Loucy (cell line): ENCODE measurements around the gene MCUR1.

Source experiments
- H2AFZ ChIP-seq: fragments of 200-600 bp; sonication (generic); 2 replicates; pipeline ENCODE4 v1.6.0; 2016; ENCODE audit warnings: antibody characterized with exemption, mild to moderate bottlenecking, low read length, moderate library complexity
- H3F3A ChIP-seq: fragments of 200-600 bp; 2 replicates; pipeline ENCODE4 v1.6.0; 2016; ENCODE audit warnings: antibody characterized with exemption, low read depth, mild to moderate bottlenecking
- H3K27me3 ChIP-seq: fragments of 200-600 bp; sonication (generic); 2 replicates; pipeline ENCODE4 v1.6.1; 2014; ENCODE audit warnings: low read length, mild to moderate bottlenecking; ENCODE audit not compliant: insufficient read depth, poor library complexity, severe bottlenecking
- H3K36me3 ChIP-seq: fragments of 200-600 bp; sonication (generic); 2 replicates; pipeline ENCODE4 v1.6.1; 2016; ENCODE audit warnings: low read length; ENCODE audit not compliant: insufficient read depth
- H3K4me1 ChIP-seq: fragments of 200-600 bp; sonication (generic); 2 replicates; pipeline ENCODE4 v1.5.1; 2014; ENCODE audit warnings: low read length, mild to moderate bottlenecking; ENCODE audit not compliant: insufficient read depth, poor library complexity, severe bottlenecking
- H3K4me2 ChIP-seq: fragments of 200-600 bp; sonication (generic); 2 replicates; pipeline ENCODE4 v1.6.0; 2014; ENCODE audit warnings: antibody characterized with exemption, low read length, low read depth, mild to moderate bottlenecking; ENCODE audit not compliant: poor library complexity, severe bottlenecking
- H3K4me3 ChIP-seq: fragments of 200-600 bp; sonication (generic); 2 replicates; pipeline ENCODE4 v1.5.1; 2014; ENCODE audit warnings: low read length, mild to moderate bottlenecking, mixed read lengths; ENCODE audit not compliant: poor library complexity, severe bottlenecking
- H3K79me2 ChIP-seq: fragments of 200-600 bp; sonication (generic); 2 replicates; pipeline ENCODE4 v1.6.1; 2014; ENCODE audit warnings: low read length; ENCODE audit not compliant: insufficient read depth
- H3K9ac ChIP-seq: fragments of 200-600 bp; sonication (generic); 2 replicates; pipeline ENCODE4 v1.6.0; 2014; ENCODE audit warnings: mild to moderate bottlenecking, low read depth, low read length, moderate library complexity; ENCODE audit not compliant: poor library complexity, severe bottlenecking
- H3K9me2 ChIP-seq: fragments of 200-600 bp; sonication (generic); replicated peaks from 2 replicates; pipeline ENCODE4 v1.6.1; 2016; ENCODE audit warnings: low read depth, low read length, mixed read lengths
- H3K9me3 ChIP-seq: fragments of 200-600 bp; sonication (generic); 2 replicates; pipeline ENCODE4 v1.6.1; 2014; ENCODE audit warnings: mild to moderate bottlenecking, antibody characterized with exemption, low read length, low read depth; ENCODE audit not compliant: insufficient read depth
- H4K20me1 ChIP-seq: fragments of 200-600 bp; sonication (generic); 2 replicates; pipeline ENCODE4 v1.6.0; 2014; ENCODE audit warnings: antibody characterized with exemption, low read length, mild to moderate bottlenecking; ENCODE audit not compliant: insufficient read depth, poor library complexity, severe bottlenecking
- EZH2phosphoT487 ChIP-seq: fragments of 200-600 bp; IDR thresholded peaks from 2 replicates; pipeline ENCODE4 v1.6.1; 2018; ENCODE audit warnings: antibody characterized with exemption, mild to moderate bottlenecking, moderate library complexity, borderline replicate concordance
- TF ChIP-seq, protein P1 (sequence below): fragments of 200-600 bp; sonication (generic); conservative IDR thresholded peaks from 2 replicates; pipeline ENCODE4 v1.5.1; 2014; ENCODE audit warnings: mild to moderate bottlenecking, antibody characterized with exemption, low read length

The MCUR1 gene

DNA sequence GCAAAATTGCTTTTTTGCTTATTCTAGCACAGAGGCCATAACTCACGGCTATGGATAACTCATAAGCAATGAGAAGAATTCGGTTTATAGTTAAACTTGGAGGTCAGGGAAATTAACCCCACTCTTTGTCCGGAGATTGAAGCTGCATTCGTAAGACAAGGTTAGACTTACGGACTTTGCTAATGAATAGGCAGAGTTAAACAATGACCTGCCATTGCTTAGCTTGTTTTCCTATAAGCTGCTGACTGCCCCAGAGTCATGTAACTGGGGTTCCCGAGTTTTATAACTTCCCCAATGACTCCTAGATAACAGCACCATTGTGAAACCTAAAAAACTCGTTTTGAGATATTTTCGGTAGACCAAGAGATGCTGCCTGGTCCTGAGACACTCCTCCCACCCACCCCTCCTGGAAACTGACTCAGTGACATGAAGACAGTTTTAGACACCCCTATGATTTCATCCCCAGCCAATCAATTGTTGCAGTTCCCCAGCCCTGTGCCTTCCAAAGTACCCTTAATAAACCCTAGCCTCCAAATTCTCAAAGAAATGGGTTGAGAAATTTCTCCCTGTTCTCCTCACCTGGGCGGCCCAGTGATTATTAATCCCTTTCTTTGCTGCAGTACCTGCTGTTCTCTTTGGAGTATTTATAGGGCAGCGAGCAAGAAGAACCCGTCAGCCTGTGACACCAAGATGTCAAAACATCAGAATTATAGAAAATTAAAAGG lies 33.1 kb upstream of the MCUR1 start:
- H3K79me2 ChIP-seq, result no peaks in the 10 kb centered on the region
- H3K27me3 ChIP-seq, result no peaks in the 10 kb centered on the region
- H3K4me1 ChIP-seq, result no peaks in the 10 kb centered on the region
- no peak overlapping the region for H3K4me3 ChIP-seq
- H3K9me2 ChIP-seq, result no peaks in the 10 kb centered on the region
- no peaks in the 10 kb centered on the region for H3K9me3 ChIP-seq
- no peak for TF ChIP-seq EZH2phosphoT487
- TF ChIP-seq, protein P1, sequence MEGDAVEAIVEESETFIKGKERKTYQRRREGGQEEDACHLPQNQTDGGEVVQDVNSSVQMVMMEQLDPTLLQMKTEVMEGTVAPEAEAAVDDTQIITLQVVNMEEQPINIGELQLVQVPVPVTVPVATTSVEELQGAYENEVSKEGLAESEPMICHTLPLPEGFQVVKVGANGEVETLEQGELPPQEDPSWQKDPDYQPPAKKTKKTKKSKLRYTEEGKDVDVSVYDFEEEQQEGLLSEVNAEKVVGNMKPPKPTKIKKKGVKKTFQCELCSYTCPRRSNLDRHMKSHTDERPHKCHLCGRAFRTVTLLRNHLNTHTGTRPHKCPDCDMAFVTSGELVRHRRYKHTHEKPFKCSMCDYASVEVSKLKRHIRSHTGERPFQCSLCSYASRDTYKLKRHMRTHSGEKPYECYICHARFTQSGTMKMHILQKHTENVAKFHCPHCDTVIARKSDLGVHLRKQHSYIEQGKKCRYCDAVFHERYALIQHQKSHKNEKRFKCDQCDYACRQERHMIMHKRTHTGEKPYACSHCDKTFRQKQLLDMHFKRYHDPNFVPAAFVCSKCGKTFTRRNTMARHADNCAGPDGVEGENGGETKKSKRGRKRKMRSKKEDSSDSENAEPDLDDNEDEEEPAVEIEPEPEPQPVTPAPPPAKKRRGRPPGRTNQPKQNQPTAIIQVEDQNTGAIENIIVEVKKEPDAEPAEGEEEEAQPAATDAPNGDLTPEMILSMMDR, result no peak
- no peak overlapping the region for H3K9ac ChIP-seq
- no peaks in the 10 kb centered on the region for H3F3A ChIP-seq
- no peak overlapping the region for H3K4me2 ChIP-seq
- no peak overlapping the region for H2AFZ ChIP-seq
- H3K36me3 ChIP-seq, result no peaks in the 10 kb centered on the region
- H4K20me1 ChIP-seq, result no peaks in the 10 kb centered on the region

DNA sequence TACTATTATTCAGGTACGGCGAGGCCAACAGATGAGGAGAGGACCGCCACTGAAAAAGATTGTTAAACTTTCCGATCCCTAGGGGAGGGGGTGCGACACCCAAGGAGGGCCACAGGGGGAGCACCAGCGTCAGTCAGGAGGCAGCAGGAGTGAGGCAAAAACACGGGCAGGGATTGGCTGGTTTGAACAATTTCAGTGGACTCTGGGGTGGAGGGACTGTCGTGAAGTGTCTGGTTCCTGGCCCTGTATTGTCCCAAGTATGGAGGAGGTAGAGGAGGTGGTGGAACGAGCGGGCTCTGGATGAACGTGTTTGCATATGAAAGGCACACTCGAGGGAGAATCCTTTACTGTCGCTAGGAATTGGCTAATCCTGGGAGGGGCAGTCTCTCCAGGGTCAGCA lies 32.5 kb upstream of the MCUR1 start:
- H2AFZ ChIP-seq, result no peak overlapping the region
- no peak overlapping the region for H3K4me3 ChIP-seq

DNA sequence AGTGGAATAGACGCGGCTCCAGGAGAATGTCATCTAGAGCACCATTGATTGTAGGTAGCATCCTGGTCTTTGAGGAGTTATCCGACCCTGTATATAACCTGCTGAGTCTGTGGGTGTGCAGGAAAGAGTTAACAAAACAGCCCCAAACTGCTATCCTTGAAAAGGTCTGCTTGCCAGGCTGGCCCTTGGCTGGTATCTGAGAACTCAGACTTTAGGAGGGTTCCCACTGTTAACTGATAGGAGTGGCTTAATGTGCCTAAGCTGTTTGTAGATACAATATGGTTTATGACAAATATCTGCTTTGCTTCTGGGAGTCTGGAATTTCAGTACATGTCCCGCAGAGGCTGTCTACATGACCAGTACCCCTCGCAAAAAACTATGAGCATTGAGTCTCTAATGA lies 27.6 kb upstream of the MCUR1 start:
- H3F3A ChIP-seq, result no peaks in the 10 kb centered on the region
- peaks cover 5% of the 10 kb centered on the region for H3K4me1 ChIP-seq
- no peaks in the 10 kb centered on the region for H3K27me3 ChIP-seq
- H2AFZ ChIP-seq, result no peak overlapping the region
- no peaks in the 10 kb centered on the region for H3K79me2 ChIP-seq
- no peaks in the 10 kb centered on the region for H3K9me2 ChIP-seq
- no peak overlapping the region for H3K4me3 ChIP-seq
- H3K9ac ChIP-seq, result no peak overlapping the region
- no peaks in the 10 kb centered on the region for H4K20me1 ChIP-seq
- H3K4me2 ChIP-seq, result no peak overlapping the region
- no peaks in the 10 kb centered on the region for H3K9me3 ChIP-seq
- H3K36me3 ChIP-seq, result no peaks in the 10 kb centered on the region
- TF ChIP-seq, protein P1, result no peak
- TF ChIP-seq EZH2phosphoT487, result no peak

More for the DNA sequence above, 32.5 kb upstream of the MCUR1 start:
- Histone ChIP-seq H3F3A (no peaks in the 10 kb centered on the region), H4K20me1 (no peaks in the 10 kb centered on the region), H3K9me2 (no peaks in the 10 kb centered on the region), H3K4me1 (peaks cover 1% of the 10 kb centered on the region), H3K27me3 (no peaks in the 10 kb centered on the region), H3K9me3 (no peaks in the 10 kb centered on the region), H3K4me2 (no peak overlapping the region), H3K9ac (no peak overlapping the region), H3K79me2 (no peaks in the 10 kb centered on the region), H3K36me3 (no peaks in the 10 kb centered on the region)
- TF ChIP-seq EZH2phosphoT487, result no peak
- TF ChIP-seq, protein P1, result peak; percentile 46
